HepG2 (cell line): ENCODE data around the gene ADAMTSL4. TPM values are rescaled to one million over a fixed set of nuclear protein-coding genes. Genes with fewer than 3 reads are reported as not detected.

Experiments used
- AKAP8 ChIP-seq: sonication (generic); formaldehyde crosslinking; IDR thresholded peaks from 2 replicates; pipeline ENCODE4 v1.5.1; 2020; ENCODE audit warnings: mild to moderate bottlenecking, missing genetic modification reagents
- AKNA ChIP-seq: sonication (generic); formaldehyde crosslinking; IDR thresholded peaks from 2 replicates; pipeline ENCODE4 v1.4.0; 2020; ENCODE audit warnings: missing genetic modification reagents, borderline replicate concordance
- GABPA ChIP-seq, 2 experiments: IDR thresholded peaks; 2 replicates each; pipeline ENCODE4 v1.6.1; 2011 to 2016; ENCODE audit warnings: low read depth in 2 of 2, low read length in 1 of 2, missing biosample characterization in 1 of 2, missing genetic modification characterization in 1 of 2
- HIC2 ChIP-seq: sonication (generic); formaldehyde crosslinking; IDR thresholded peaks from 2 replicates; pipeline ENCODE4 v1.9.0; 2022; ENCODE audit warnings: low read depth, missing genetic modification reagents
- HNF4A ChIP-seq: sonication (generic); formaldehyde crosslinking; IDR thresholded peaks from 2 replicates; pipeline ENCODE4 v1.4.0; 2020; ENCODE audit warnings: missing genetic modification reagents
- LRRFIP1 ChIP-seq: sonication (generic); formaldehyde crosslinking; conservative IDR thresholded peaks from 2 replicates; pipeline ENCODE4 v1.4.0; 2020; ENCODE audit warnings: missing genetic modification reagents
- MIER3 ChIP-seq: IDR thresholded peaks from 2 replicates; pipeline ENCODE4 v1.6.1; 2016; ENCODE audit warnings: missing compliant biosample characterization, borderline replicate concordance
- MXD3 ChIP-seq: IDR thresholded peaks from 2 replicates; pipeline ENCODE4 v1.6.1; 2016; ENCODE audit warnings: mild to moderate bottlenecking, missing biosample characterization, missing genetic modification reagents
- MXI1 ChIP-seq: IDR thresholded peaks from 3 replicates; pipeline ENCODE4 v1.6.1; 2012; ENCODE audit warnings: low read depth, low read length, inconsistent platforms, borderline replicate concordance
- MYNN ChIP-seq: sonication (generic); formaldehyde crosslinking; IDR thresholded peaks from 2 replicates; pipeline ENCODE4 v1.4.0; 2020; ENCODE audit warnings: mild to moderate bottlenecking, low read depth, missing genetic modification reagents
- NFE2L2 ChIP-seq: fragments of 150-350 bp; IDR thresholded peaks from 2 replicates; pipeline ENCODE4 v1.6.1; 2014; ENCODE audit warnings: low read length
- POLR2AphosphoS2 ChIP-seq: IDR thresholded peaks from 2 replicates; pipeline ENCODE4 v1.6.1; 2011; ENCODE audit warnings: low read depth, low read length, improper control_type of control experiment
- POLR2AphosphoS5 ChIP-seq: IDR thresholded peaks from 2 replicates; pipeline ENCODE4 v1.6.1; 2012; ENCODE audit warnings: low read depth, low read length
- SOX6 ChIP-seq, 2 experiments: fragments of 450-650 bp in 1 of 2; sonication (generic) in 1 of 2; formaldehyde crosslinking in 1 of 2; IDR thresholded peaks; 2 replicates each; pipeline versions ENCODE4 v1.4.0 to v1.6.1; 2017 to 2020; ENCODE audit warnings: antibody characterized with exemption in 1 of 2, mild to moderate bottlenecking in 1 of 2, missing genetic modification reagents in 1 of 2
- TBP ChIP-seq: sonication (generic); formaldehyde crosslinking; IDR thresholded peaks from 2 replicates; pipeline ENCODE4 v1.5.0; 2020; ENCODE audit warnings: missing genetic modification reagents
- ZBTB42 ChIP-seq: sonication (generic); formaldehyde crosslinking; IDR thresholded peaks from 2 replicates; pipeline ENCODE4 v1.5.0; 2020; ENCODE audit warnings: mild to moderate bottlenecking, missing genetic modification reagents
- ZNF607 ChIP-seq: sonication (generic); formaldehyde crosslinking; IDR thresholded peaks from 2 replicates; pipeline ENCODE4 v1.5.1; 2020; ENCODE audit warnings: missing genetic modification reagents, mild to moderate bottlenecking, borderline replicate concordance
- ZNF83 ChIP-seq: sonication (generic); formaldehyde crosslinking; IDR thresholded peaks from 2 replicates; pipeline ENCODE4 v1.4.0; 2020; ENCODE audit warnings: missing genetic modification reagents, mild to moderate bottlenecking, borderline replicate concordance
- ZNF850 ChIP-seq: sonication (generic); formaldehyde crosslinking; conservative IDR thresholded peaks from 2 replicates; pipeline ENCODE4 v1.9.0; 2021; ENCODE audit warnings: mild to moderate bottlenecking, missing genetic modification reagents
- polyA plus RNA-seq, 8 experiments: library from polyadenylated mRNA; depleted of rRNA in 3 of 8; stranded (reverse) in 7 of 8; unstranded in 1 of 8; fragments of >200 nt; fragmentation: Illumina TruSeq in 4 of 8; extraction: Trizol in 4 of 8; gene quantifications; 2 replicates each; pipeline versions ENCODE4 v1.2.1 to v1.2.3, GENCODE V29; 2011 to 2016; ENCODE audit warnings: low read depth in 4 of 8, missing spikeins in 1 of 8, mixed read lengths in 1 of 8; ENCODE audit not compliant: insufficient read depth in 1 of 8
- total RNA-seq, 5 experiments: library from RNA; depleted of rRNA; stranded (reverse); fragments of >200 nt; fragmentation: Illumina TruSeq; extraction: Trizol; gene quantifications; 2 replicates each; pipeline ENCODE4 v1.2.3, GENCODE V29; 2016; ENCODE audit warnings: low read depth in 1 of 5

The ADAMTSL4 gene
- total and polyA plus RNA-seq, 2 of the 13 experiments (the other 11 are each of a cell fraction or from before 2014, with no cell fraction given), result 3.9 to 16.4 TPM

- TF ChIP-seq GABPA (IDR thresholded peaks at IDR 0.05; ENCODE audit: low read depth, low read length), result no peak; the same call in none of the 2 replicates
- peak; percentile 83 for TF ChIP-seq GABPA (CRISPR knock-in tag; IDR thresholded peaks at IDR 0.05; ENCODE audit: low read depth)
- 0 out of 2 replicates have a peak, but pooled peaks have one; percentile 21 for TF ChIP-seq MYNN (CRISPR knock-in tag)
- peak; percentile 88; the same call in 1 of the 2 replicates for TF ChIP-seq POLR2AphosphoS2
- TF ChIP-seq NFE2L2, result no peak
- no peak for TF ChIP-seq SOX6 (IDR thresholded peaks at IDR 0.05)
- peak; percentile 26; the same call in 1 of the 2 replicates for TF ChIP-seq SOX6 (CRISPR knock-in tag; IDR thresholded peaks at IDR 0.05)
- TF ChIP-seq ZNF607 (CRISPR knock-in tag), result peak; percentile 72; the same call in 1 of the 2 replicates
- no peak; the same call in 1 of the 2 replicates for TF ChIP-seq ZBTB42
- TF ChIP-seq MXD3, result peak; percentile 58; the same call in 1 of the 2 replicates
- no peak for TF ChIP-seq ZNF850
- no peak for TF ChIP-seq HIC2
- no peak for TF ChIP-seq MIER3 (CRISPR knock-in tag)
- TF ChIP-seq AKAP8 (CRISPR knock-in tag), result no peak
- peak; percentile 99 for TF ChIP-seq POLR2AphosphoS5
- no peak for TF ChIP-seq AKNA (CRISPR knock-in tag)
- no peak for TF ChIP-seq TBP (CRISPR knock-in tag)
- TF ChIP-seq MXI1, result peak; percentile 32; the same call in 1 of the 3 replicates
- TF ChIP-seq LRRFIP1, result no peak
- no peak for TF ChIP-seq ZNF83 (CRISPR knock-in tag)
- TF ChIP-seq HNF4A (CRISPR knock-in tag), result peak; percentile 16; the same call in 1 of the 2 replicates
These were observed 30.1 kb downstream of the ADAMTSL4 start, which contains the start of gene MCL1 (continued) for GRCh38 chr1:150579110-150579944.
